NCI-H345 (cell line): ENCODE results near the gene PKNOX2.

Source experiments
- DNase-seq: peaks from one replicate; lab custom pipeline; 2025; lab: John Stamatoyannopoulos, UW

Gene PKNOX2

DNA sequence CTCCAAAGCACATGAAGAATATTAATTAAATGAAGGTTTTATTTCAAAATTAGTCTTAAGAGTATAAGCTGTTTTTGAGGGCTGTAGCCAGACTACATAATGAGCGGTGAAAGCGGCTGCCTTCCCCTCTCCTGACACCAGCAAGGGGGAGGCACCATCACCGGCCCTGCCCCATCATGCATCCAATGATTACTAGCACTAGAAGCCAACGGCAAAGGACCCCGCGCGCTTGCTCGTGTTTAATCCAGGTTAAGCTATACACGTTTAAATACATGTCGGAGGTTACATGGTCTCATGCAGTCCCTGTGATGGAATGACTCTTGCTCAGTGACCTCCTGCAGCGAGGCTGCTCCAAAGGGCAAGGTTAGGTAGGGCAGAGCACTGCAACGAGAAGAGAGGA lies 281.2 kb downstream of the PKNOX2 start:
- DNase-seq: no peak

DNA sequence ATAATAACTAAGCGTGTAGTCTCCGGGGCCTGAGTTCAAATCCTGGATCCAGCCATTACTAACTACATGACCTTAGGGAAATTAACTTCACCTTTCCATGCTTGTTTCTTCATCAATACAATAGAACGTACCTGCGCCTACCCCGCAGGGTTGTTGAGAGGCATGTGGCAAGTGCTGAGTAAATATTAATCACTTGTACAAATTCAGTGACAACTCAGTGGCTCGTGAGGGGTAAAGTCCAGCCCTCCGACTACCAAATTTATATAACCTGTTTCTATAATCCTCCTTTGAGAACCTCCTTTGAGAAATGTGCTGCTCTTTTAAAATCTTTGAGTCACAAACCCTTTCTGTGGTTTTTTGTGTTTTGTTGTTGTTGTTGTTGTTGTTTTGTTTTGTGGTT lies 281.7 kb downstream of the PKNOX2 start:
- no peak for DNase-seq

DNA sequence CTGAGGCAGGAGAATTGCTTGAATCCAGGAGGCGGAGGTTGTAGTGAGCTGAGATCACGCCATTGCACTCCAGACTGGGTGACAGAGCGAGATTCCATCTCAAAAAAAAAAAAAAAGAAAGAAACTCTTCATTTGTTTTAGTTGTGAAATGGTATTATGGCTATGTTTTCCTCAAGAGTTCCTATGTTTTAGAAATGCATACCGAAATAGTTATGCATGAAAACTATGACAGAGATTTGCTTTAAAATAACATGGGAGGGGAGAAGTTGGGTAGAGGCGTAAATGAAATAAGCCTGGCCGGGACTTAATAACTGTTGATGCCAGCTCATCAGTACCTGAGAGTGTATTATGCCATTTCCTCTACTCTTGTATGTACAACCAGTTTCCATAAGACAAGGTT lies 283.2 kb downstream of the PKNOX2 start:
- no peak for DNase-seq

DNA sequence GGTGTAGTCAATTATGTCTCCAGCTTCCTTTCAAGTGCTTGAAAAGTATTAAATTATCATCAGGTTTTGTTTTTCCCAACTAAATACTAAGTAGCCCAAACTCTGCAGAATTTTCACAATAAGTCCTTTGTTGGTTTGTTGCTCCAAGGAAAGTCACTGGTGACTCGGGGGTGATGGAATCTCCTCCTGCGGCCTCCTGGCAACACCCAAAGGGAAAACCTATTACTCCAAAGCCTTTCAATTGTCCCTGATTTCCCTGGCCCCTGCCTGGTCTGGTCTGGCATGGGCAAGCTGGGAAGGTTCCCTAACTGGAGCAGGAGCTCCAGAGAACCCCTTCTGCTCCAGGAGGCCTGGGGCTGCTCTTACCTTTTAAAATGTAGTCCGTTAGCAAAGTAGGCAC lies 283.6 kb downstream of the PKNOX2 start:
- DNase-seq: no peak

GRCh38 chr11:125449565-125449964 lies 285.0 kb downstream of the PKNOX2 start:
- no peak for DNase-seq

DNA sequence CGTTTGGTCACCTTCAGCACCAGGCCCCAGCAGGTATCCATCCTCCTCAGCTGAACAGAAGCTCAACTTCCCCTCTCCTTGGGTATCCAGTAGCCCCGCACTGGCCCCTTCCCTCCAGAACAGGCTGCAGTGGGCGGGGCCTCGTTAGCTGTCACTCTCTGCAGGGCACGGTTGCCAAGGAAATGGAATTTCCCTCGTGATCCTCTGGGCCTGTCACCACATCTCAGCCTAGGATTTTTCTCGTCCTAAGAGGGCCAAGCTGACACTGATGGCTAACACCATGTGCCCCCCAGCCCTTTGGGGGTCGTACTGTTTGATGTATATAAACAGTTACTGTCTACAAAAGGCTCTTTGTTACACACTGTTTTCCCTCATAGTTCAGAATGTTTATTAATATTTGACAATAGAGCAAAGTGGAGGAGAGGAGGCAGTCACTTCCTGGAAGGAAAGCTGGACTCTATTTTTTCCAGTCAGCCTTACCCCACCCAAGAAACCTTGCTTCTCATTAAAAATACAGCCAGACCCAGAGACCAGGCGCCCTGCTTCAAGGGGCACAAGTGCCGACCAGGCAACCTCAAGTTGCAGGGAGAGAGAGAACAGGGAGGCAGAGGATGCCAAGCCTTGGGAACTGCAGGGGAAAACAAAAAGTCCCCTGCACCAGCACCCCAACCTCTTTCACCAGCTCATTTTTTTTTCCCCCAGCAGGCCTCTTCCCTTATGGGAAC lies 287.0 kb downstream of the PKNOX2 start:
- DNase-seq: no peak

GRCh38 chr11:125452125-125452470 lies 287.5 kb downstream of the PKNOX2 start:
- no peak for DNase-seq

DNA sequence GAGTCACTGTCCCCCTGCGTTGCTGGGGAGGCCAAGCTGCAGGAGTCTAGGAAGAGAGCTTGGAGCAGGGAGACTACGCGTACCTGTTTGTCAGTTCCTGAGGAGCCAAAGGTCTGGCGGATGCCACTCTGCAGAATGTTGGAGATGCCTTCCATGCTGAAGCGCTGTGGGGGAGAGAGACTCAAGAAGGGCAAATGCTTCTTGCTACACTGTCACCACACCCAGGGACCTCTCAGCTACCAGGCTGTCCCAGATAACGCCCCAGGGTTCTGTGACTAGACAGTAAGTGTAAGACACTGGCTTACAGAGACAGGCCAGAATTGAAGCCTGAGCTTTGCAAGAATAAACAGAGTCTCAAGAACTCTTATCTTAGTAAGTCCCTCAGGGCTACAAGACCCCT lies 289.5 kb downstream of the PKNOX2 start:
- no peak for DNase-seq

DNA sequence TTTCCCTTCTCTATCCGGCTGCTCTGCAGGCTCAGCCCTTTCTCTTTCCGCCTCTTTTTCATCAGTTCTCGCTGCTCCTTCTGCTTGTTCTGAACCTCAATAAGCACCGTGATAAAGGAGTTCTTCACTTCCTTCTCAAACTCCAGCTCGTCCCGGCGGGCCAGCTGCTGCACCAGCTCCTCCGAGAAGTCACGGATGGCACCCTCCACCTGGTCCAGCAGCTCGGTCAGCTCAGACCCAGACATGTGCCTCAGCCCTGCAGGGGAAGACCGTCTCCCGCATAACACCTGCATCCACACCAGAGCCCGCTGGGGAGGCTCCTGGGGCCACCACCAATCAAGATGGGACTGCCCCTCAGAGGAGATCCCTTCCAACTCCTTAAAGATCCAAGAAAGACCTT lies 291.3 kb downstream of the PKNOX2 start:
- DNase-seq: no peak

- no peak for DNase-seq
Measured at GRCh38 chr11:125457814-125458343, 293.3 kb downstream of the PKNOX2 start.

- no peak for DNase-seq
Measured at GRCh38 chr11:125460275-125460674, 295.7 kb downstream of the PKNOX2 start.

GRCh38 chr11:125463590-125464269 lies 299.2 kb downstream of the PKNOX2 start:
- no peak for DNase-seq

- DNase-seq: no peak
Measured at GRCh38 chr11:125464270-125464662, 299.7 kb downstream of the PKNOX2 start.

GRCh38 chr11:125464666-125465065 lies 300.1 kb downstream of the PKNOX2 start:
- no peak for DNase-seq

DNA sequence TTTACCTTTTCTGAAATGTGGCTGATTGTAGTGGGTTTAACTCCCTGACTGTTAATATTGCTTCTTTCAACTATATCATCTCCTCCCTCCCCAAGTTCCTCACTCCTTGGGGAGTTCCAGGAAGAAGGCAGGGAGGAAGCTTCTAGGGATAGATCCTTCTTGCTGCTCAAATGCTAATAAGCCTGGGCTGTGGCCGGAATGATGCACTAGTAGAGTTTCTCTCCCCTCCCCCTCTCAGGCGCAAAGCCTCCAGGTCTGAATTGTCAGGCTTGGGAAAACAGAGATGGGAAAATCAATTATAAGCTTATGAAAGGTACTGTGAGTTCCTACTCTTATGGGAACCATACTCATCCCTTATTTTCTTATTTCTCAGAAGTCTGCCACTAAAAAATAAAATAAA lies 300.7 kb downstream of the PKNOX2 start:
- no peak for DNase-seq

- no peak for DNase-seq
Measured at GRCh38 chr11:125465701-125466100, 301.1 kb downstream of the PKNOX2 start.

DNA sequence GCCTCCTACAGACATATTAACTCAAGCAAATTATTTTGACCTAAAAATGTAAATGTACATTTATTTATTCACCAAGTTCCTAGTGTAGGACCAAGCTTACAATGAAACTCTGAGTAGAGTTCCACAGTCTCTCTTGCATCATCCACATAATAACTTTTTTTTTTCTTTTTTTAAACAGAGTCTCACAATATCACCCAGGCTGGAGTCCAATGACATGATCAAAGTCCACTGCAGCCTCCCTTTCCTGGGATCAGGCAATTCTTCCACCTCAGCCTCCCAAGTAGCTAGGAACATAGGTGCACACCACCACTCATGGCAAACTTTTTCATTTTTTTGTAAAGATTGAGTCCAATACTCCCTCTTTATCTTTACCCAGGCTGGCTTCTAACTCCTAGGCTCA lies 303.5 kb downstream of the PKNOX2 start:
- DNase-seq: no peak

GRCh38 chr11:125468852-125469251 lies 304.3 kb downstream of the PKNOX2 start:
- no peak for DNase-seq

- no peak for DNase-seq
Measured at GRCh38 chr11:125470355-125470754, 305.8 kb downstream of the PKNOX2 start.

- DNase-seq: no peak
Measured at GRCh38 chr11:125476721-125477120, 312.2 kb downstream of the PKNOX2 start.

- no peak for DNase-seq
Measured at GRCh38 chr11:125479137-125479536, 314.6 kb downstream of the PKNOX2 start.

GRCh38 chr11:125481531-125481930 lies 317.0 kb downstream of the PKNOX2 start:
- no peak for DNase-seq
